HepG2 (cell line): Measurements from ENCODE around the gene SSTR5. TPM values are rescaled to one million over a fixed set of nuclear protein-coding genes. Genes with fewer than 3 reads are reported as not detected.

ENCODE experiments used
- CEBPG ChIP-seq: IDR thresholded peaks from 2 replicates; pipeline ENCODE4 v1.6.1; 2016
- E2F1 ChIP-seq: sonication (generic); formaldehyde crosslinking; IDR thresholded peaks from 2 replicates; pipeline ENCODE4 v1.5.0; 2020; ENCODE audit warnings: missing genetic modification reagents
- HNF1B ChIP-seq: sonication (generic); formaldehyde crosslinking; IDR thresholded peaks from 2 replicates; pipeline ENCODE4 v1.5.1; 2020; ENCODE audit warnings: mild to moderate bottlenecking, moderate library complexity, missing genetic modification reagents
- KMT2A ChIP-seq: sonication (generic); formaldehyde crosslinking; IDR thresholded peaks from 2 replicates; pipeline ENCODE4 v1.4.0; 2020; ENCODE audit warnings: missing genetic modification reagents
- POLR2A ChIP-seq, 2 experiments: IDR thresholded peaks; 2 replicates each; pipeline ENCODE4 v1.6.1; 2011; ENCODE audit warnings: low read depth in 2 of 2, low read length in 2 of 2, mild to moderate bottlenecking in 1 of 2, moderate library complexity in 1 of 2; ENCODE audit not compliant: insufficient read depth in 1 of 2
- TBX3 ChIP-seq: fragments of 450-650 bp; IDR thresholded peaks from 2 replicates; pipeline ENCODE4 v1.6.1; 2017; ENCODE audit warnings: antibody characterized with exemption, mild to moderate bottlenecking, inconsistent platforms, borderline replicate concordance
- TRAFD1 ChIP-seq: sonication (generic); formaldehyde crosslinking; IDR thresholded peaks from 2 replicates; pipeline ENCODE4 v1.5.1; 2020; ENCODE audit warnings: missing genetic modification reagents, mild to moderate bottlenecking, borderline replicate concordance
- ZBTB39 ChIP-seq: sonication (generic); formaldehyde crosslinking; IDR thresholded peaks from 2 replicates; pipeline ENCODE4 v1.5.0; 2020; ENCODE audit warnings: missing genetic modification reagents
- ZMAT3 ChIP-seq: sonication (generic); formaldehyde crosslinking; conservative IDR thresholded peaks from 2 replicates; pipeline ENCODE4 v1.7.0; 2021; ENCODE audit warnings: missing genetic modification reagents
- ZNF280D ChIP-seq: sonication (generic); formaldehyde crosslinking; IDR thresholded peaks from 2 replicates; pipeline ENCODE4 v1.5.1; 2020; ENCODE audit warnings: mild to moderate bottlenecking, missing genetic modification reagents
- ZNF609 ChIP-seq: sonication (generic); formaldehyde crosslinking; IDR thresholded peaks from 2 replicates; pipeline ENCODE4 v1.4.0; 2020; ENCODE audit warnings: mild to moderate bottlenecking, missing genetic modification reagents, borderline replicate concordance
- ZNF770 ChIP-seq: sonication (generic); formaldehyde crosslinking; IDR thresholded peaks from 2 replicates; pipeline ENCODE4 v1.5.0; 2020; ENCODE audit warnings: mild to moderate bottlenecking, missing genetic modification reagents
- polyA plus RNA-seq, 8 experiments: library from polyadenylated mRNA; depleted of rRNA in 3 of 8; stranded (reverse) in 7 of 8; unstranded in 1 of 8; fragments of >200 nt; fragmentation: Illumina TruSeq in 4 of 8; extraction: Trizol in 4 of 8; gene quantifications; 2 replicates each; pipeline versions ENCODE4 v1.2.1 to v1.2.3, GENCODE V29; 2011 to 2016; ENCODE audit warnings: low read depth in 4 of 8, missing spikeins in 1 of 8, mixed read lengths in 1 of 8; ENCODE audit not compliant: insufficient read depth in 1 of 8
- total RNA-seq, 5 experiments: library from RNA; depleted of rRNA; stranded (reverse); fragments of >200 nt; fragmentation: Illumina TruSeq; extraction: Trizol; gene quantifications; 2 replicates each; pipeline ENCODE4 v1.2.3, GENCODE V29; 2016; ENCODE audit warnings: low read depth in 1 of 5

The SSTR5 gene
- total and polyA plus RNA-seq, 2 of the 13 experiments (the other 11 are each of a cell fraction or from before 2014, with no cell fraction given): 0.20 to 0.49 TPM

GRCh38 chr16:1078579-1079021, 6.1 kb downstream of the SSTR5 start (continued):
- TF ChIP-seq ZNF280D (CRISPR knock-in tag) (peak; percentile 76), TBX3 (no peak), TRAFD1 (no peak), KMT2A (no peak), CEBPG (peak; percentile 56), ZNF609 (peak; percentile 93), ZMAT3 (CRISPR knock-in tag) (peak; percentile 97), E2F1 (CRISPR knock-in tag) (peak; percentile 76; the same call in 1 of the 2 replicates), HNF1B (CRISPR knock-in tag) (peak; percentile 90), ZBTB39 (CRISPR knock-in tag) (0 out of 2 replicates have a peak, but pooled peaks have one; percentile 9), POLR2A (IDR thresholded peaks at IDR 0.05; ENCODE audit: insufficient read depth in 1 of 2, low read depth in 2 of 2, low read length in 2 of 2) (no peak), ZNF770 (CRISPR knock-in tag) (peak; percentile 83)
